Retinal pigment epithelial cell (primary cell): ENCODE data around the gene SMTNL2.
"Not testable (repeated sequence)": the region's sequence is repeated elsewhere in the genome, so short reads cannot be mapped to it uniquely, and the experiment has no call there.

Experiments
- DNase-seq: peaks from one replicate; pipeline ENCODE4 v3.0.0-alpha.2; 2010; ENCODE audit warnings: low read depth
- H3K4me3 ChIP-seq: 2 replicates; pipeline ENCODE4 v1.5.1; 2011; ENCODE audit warnings: mild to moderate bottlenecking, low read length, control low read depth, moderate library complexity
- CTCF ChIP-seq: conservative IDR thresholded peaks from 2 replicates; pipeline ENCODE4 v1.5.1; 2011; ENCODE audit warnings: low read depth, low read length, control low read depth, inconsistent platforms

SMTNL2 gene

DNA sequence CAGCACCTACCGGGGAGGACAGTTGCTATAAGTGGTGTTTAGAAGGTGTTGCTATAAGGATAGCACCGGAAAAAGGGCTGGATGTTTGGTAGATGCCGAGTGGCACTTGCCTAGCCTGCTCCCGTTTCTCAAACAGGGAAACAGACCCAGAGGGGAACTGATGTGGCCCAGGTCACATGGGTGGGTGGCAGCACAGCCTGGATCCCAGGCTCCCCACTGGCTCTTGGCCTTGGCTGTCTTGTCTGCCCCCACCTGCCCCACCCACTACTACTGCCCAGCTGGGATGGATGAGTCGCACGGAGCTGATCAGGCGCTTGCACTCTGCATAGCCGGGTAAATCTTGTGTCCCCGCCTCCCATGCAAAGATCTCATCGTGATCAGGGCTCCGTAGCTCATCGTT lies 7.2 kb downstream of the SMTNL2 start:
- TF ChIP-seq CTCF, result no peak
- no peak overlapping the region for H3K4me3 ChIP-seq
- no peak for DNase-seq

DNA sequence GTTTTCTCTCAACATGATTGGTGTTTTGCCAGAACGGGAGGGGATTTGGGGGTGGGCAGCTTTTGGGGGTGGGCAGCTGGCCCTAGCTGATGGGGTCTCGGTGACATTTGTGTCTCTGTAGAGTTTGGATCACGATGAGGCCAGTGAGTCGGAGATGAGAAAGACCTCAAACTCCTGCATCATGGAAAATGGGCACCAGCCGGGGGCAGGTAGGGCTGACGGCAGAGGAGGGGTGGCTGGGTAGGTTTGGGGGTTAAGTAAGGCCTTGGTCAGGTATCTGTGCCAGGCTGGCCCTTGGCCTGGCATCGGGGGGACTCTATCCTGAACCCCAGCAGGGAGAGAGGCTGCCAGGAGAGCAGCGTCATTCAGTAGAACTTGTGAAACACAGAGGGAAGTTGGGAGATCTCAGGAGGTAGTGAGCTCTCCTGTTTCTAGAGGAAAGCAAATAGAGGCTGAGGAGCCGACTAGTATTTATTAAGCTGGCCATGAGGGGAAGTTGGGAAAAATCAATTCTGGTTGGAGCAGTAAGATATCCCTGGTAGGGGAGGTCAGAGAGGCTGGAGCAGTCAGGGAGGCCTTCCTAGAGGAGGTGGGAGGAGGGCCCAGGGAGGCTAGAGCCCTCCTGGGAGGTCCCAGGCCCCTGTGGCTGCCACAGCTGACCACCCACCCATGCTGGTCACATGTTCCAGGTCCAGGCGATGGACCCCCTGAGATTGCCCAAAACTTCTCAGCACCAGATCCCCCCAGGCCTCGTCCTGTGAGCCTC lies 8.1 kb downstream of the SMTNL2 start:
- DNase-seq, result no peak
- H3K4me3 ChIP-seq, result no peak overlapping the region
- no peak for TF ChIP-seq CTCF

GRCh38 chr17:4593021-4593421 lies 8.7 kb downstream of the SMTNL2 start:
- no peak overlapping the region for H3K4me3 ChIP-seq

GRCh38 chr17:4594406-4594805 lies 10.1 kb downstream of the SMTNL2 start:
- no peak for TF ChIP-seq CTCF
- H3K4me3 ChIP-seq, result no peak overlapping the region
- DNase-seq, result no peak

More at GRCh38 chr17:4593021-4593421, 8.7 kb downstream of the SMTNL2 start:
- TF ChIP-seq CTCF, result no peak
- DNase-seq, result no peak

DNA sequence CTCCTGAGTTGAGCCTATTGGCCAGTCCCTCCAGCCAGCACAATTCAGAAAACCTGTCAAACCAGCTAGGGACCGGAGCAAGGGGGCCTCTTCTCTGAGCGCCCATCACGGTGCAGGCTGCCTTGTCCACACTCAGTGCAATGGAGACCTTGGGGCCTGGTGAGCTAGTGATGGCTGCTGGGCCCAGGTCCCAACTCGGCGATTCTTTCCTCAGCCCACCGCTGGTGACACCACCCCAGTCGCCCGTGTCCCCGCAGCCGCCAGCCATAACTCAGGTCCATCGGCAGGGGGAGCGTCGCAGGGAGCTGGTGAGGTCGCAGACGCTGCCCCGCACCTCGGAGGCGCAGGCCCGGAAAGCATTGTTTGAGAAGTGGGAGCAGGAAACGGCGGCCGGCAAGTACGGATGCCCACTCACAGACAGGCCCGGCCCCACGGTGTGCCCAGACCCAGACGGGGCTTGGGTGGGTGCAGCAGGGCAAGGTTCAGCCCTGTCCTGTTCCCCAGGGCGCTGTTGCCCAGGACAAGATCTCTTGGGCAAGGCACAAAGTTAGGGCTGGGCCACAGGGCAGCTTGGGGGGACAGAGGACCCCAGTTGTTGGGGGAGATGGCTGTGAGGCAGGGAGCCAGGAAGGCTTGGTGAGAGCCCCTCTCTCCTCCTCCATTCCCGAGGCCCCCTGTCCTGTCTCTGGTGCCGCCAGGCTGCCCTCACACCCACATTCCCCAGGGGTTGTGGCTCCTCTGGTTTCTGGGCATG lies 10.8 kb downstream of the SMTNL2 start:
- DNase-seq, result no peak
- peak; percentile 46 for TF ChIP-seq CTCF
- no peak overlapping the region for H3K4me3 ChIP-seq

- not testable (repeated sequence) for H3K4me3 ChIP-seq, DNase-seq
These were observed 11.5 kb downstream of the SMTNL2 start for GRCh38 chr17:4595685-4596342.

- DNase-seq, result no peak
- no peak for TF ChIP-seq CTCF
- H3K4me3 ChIP-seq, result no peak overlapping the region
These were observed 12.5 kb downstream of the SMTNL2 start for GRCh38 chr17:4596636-4597380.
